ENCODE data around the gene BAIAP3. TPM values are rescaled to one million over a fixed set of nuclear protein-coding genes. Genes with fewer than 3 reads are reported as not detected.

The BAIAP3 gene
- total RNA-seq, 1 experiment from 2014 or later: not detected

DNA sequence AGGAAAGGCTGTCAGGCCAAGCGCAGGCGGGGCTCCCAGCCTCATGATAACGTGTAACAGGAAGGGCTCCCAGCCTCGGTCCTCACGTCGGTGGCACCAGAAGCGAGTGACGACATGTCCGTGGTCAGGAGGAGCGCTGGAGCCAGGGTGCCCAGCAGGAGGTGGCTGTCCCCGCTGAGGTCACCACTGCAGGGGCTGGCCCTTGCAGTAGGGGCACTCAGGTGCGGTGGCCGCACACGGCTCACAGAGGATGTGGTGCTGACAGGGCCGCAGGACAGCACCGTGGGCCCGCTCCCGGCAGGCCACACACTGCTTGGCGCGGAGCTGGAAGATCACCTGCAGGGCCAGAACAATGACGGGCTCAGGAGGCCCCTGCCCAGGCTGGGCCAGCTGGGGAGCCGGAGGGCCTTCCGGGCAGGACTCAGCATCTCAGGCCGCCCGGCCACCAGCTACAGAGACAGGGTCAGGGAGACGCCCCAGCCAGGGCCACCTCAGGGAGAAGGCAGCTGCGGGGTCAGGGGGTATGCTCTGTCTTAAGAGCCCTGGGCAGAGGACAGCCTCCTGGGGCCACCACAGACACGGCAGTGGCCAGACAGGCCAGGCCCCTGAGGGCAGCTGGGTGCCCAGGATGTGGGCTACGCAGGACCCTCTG is 32.7 kb downstream of the BAIAP3 start:
- DNase-seq: no peak
- Histone ChIP-seq H3K9ac (ENCODE audit: low read length) (no peak overlapping the region), H4K20me1 (ENCODE audit: insufficient read depth, low read depth, low read length) (no peaks in the 10 kb centered on the region; the same call in 1 of the 2 replicates), H2AFZ (ENCODE audit: low read length) (no peak overlapping the region), H3K36me3 (ENCODE audit: insufficient read depth, low read length) (0 out of 2 replicates have a peak, but pooled peaks cover 3% of the 10 kb centered on the region), H3K4me3 (ENCODE audit: low read length) (no peak overlapping the region), H3K4me1 (ENCODE audit: low read length) (no peaks in the 10 kb centered on the region), H3K27ac (ENCODE audit: low read length) (no peak overlapping the region), H3K9me2 (replicated peaks; ENCODE audit: insufficient read depth, low read length) (no peaks in the 10 kb centered on the region), H3K79me2 (ENCODE audit: low read length) (peaks cover 13% of the 10 kb centered on the region), H3K9me3 (ENCODE audit: low read length) (no peaks in the 10 kb centered on the region), H3K27me3 (ENCODE audit: low read length) (no peaks in the 10 kb centered on the region), H3K4me2 (ENCODE audit: low read depth, low read length, poor library complexity, severe bottlenecking) (no peak overlapping the region)

DNA sequence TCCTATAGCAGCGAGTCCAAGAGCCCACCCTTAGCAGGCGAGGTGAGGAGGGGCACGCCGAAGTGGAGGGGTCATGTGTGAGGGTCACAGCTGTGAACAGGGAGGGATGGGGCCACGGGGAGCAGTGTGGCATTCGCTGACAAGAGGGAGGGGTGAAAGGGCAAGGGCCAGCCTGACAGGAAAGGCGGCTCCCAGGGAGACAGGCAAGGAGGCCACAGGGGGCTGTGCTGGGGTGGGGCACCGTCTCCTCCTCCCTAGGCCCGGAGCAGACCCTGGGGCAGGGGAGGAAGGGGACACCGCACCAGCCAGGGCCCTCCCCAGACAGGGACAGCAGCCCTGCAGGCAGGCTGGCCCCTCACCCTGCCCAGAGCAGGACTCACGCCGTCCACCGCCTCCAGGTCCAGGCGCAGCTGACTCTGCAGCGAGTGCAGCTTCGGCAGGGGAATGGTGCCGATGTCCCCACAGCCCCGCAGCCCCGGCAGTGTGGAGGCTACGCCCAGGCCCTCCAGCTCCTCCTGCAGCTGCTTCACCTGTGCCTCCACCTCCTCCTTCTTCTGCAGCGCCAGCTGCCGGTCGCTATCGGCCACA is 33.4 kb downstream of the BAIAP3 start:
- 0 out of 2 replicates have a peak, but pooled peaks cover 3% of the 10 kb centered on the region for H3K36me3 ChIP-seq (ENCODE audit: insufficient read depth, low read length)

DNA sequence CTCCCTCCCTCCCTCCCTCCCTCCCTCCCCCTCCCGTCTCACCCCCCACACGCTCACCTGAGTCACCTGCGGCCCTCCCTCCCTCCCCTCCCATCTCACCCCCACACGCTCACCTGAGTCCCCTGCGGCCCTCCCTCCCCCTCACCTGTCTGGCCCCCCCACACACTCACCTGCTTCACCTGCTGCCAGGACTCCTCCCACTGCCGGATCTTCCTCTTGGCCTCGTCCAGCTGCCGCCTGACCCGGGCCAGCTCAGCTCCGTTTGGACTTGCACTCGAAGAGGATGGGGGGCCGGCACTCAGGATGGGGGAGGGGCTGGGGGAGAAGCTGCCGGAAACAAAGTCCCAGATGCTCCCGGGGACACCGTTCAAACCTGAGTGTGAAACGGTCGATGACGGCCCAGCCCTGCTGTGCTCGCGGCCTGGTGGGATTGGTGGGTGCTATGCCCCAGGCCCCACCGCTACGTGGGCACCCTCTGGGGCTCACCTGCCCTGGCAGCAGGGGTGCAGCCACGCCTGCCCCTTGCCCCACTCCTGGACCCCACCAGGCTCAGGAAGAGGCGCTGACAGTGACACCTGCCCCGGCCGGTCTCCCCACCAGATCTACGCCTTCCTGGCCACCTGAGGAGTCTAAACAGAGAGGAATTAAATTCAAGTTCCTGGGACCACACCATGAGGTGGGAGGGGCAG is 34.2 kb downstream of the BAIAP3 start:
- Histone ChIP-seq H3K27ac (ENCODE audit: low read length) (no peak overlapping the region), H2AFZ (ENCODE audit: low read length) (no peak overlapping the region), H3K27me3 (ENCODE audit: low read length) (no peaks in the 10 kb centered on the region), H3K9ac (ENCODE audit: low read length) (no peak overlapping the region), H4K20me1 (ENCODE audit: insufficient read depth, low read depth, low read length) (no peaks in the 10 kb centered on the region; the same call in 1 of the 2 replicates), H3K36me3 (ENCODE audit: insufficient read depth, low read length) (0 out of 2 replicates have a peak, but pooled peaks cover 3% of the 10 kb centered on the region), H3K79me2 (ENCODE audit: low read length) (peaks cover 4% of the 10 kb centered on the region), H3K4me1 (ENCODE audit: low read length) (no peaks in the 10 kb centered on the region), H3K4me3 (ENCODE audit: low read length) (no peak overlapping the region), H3K9me2 (replicated peaks; ENCODE audit: insufficient read depth, low read length) (no peaks in the 10 kb centered on the region), H3K4me2 (ENCODE audit: low read depth, low read length, poor library complexity, severe bottlenecking) (no peak overlapping the region), H3K9me3 (ENCODE audit: low read length) (no peaks in the 10 kb centered on the region)
- no peak for DNase-seq

More for the DNA sequence above, 33.4 kb downstream of the BAIAP3 start:
- no peak overlapping the region for H3K4me2 ChIP-seq (ENCODE audit: low read depth, low read length, poor library complexity, severe bottlenecking)
- no peak overlapping the region for H3K9ac ChIP-seq (ENCODE audit: low read length)
- H3K27me3 ChIP-seq (ENCODE audit: low read length): no peaks in the 10 kb centered on the region
- H3K4me1 ChIP-seq (ENCODE audit: low read length): no peaks in the 10 kb centered on the region
- H3K9me3 ChIP-seq (ENCODE audit: low read length): no peaks in the 10 kb centered on the region
- H3K9me2 ChIP-seq (replicated peaks; ENCODE audit: insufficient read depth, low read length): no peaks in the 10 kb centered on the region
- DNase-seq: no peak
- H3K4me3 ChIP-seq (ENCODE audit: low read length): no peak overlapping the region
- peaks cover 12% of the 10 kb centered on the region for H3K79me2 ChIP-seq (ENCODE audit: low read length)
- H3K27ac ChIP-seq (ENCODE audit: low read length): no peak overlapping the region
- H2AFZ ChIP-seq (ENCODE audit: low read length): no peak overlapping the region
- H4K20me1 ChIP-seq (ENCODE audit: insufficient read depth, low read depth, low read length): no peaks in the 10 kb centered on the region; the same call in 1 of the 2 replicates

DNA sequence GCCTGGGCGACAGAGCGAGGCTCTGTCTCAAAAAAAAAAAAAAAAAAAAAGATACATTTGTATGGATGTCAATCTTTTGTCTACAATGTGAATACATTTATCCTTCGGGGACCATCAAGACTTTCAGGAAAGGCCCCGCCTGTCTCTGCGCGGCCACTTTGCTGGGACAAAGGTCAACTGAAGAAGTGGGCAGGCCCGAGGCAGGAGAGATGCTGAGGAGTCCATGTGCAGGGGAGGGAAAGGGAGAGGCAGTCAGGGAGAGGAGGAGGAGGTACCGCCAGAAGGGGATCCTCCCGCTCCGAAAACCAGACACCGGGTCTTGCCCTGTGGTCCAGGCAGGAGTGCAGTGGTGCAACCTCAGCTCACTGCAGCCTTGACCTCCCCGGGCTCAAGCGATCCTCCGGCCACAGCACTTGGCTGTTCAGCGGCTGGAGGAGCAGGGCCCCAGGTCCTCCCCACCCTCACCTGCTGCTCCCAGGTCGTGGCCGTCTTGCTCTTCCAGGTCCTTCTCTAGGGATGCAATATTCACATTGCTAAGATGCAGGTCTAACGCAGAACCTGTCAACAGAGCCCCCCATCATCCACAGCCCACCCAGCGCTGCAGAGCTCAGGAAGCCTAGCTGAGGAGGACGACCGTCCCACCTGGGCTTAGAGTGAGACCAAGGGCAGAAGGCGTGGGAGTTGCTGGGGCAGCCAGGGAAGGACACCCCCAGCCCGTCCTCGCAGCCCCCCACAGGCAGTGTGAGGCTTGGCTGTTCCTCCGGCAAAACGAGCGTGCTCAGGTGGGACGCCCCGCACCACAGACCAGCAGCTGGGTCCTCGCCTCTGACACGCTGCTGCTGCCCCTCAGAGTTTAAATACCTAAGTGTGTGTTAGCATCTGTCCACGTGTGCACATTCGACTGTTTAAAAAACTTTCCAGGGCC is 37.9 kb downstream of the BAIAP3 start:
- no peaks in the 10 kb centered on the region for H3K27me3 ChIP-seq (ENCODE audit: low read length)
- H3K4me1 ChIP-seq (ENCODE audit: low read length): no peaks in the 10 kb centered on the region
- no peaks in the 10 kb centered on the region for H3K79me2 ChIP-seq (ENCODE audit: low read length)
- no peaks in the 10 kb centered on the region; the same call in 1 of the 2 replicates for H4K20me1 ChIP-seq (ENCODE audit: insufficient read depth, low read depth, low read length)
- DNase-seq: no peak
- H2AFZ ChIP-seq (ENCODE audit: low read length): no peak overlapping the region
- H3K27ac ChIP-seq (ENCODE audit: low read length): no peak overlapping the region
- no peak overlapping the region for H3K4me2 ChIP-seq (ENCODE audit: low read depth, low read length, poor library complexity, severe bottlenecking)
- H3K36me3 ChIP-seq (ENCODE audit: insufficient read depth, low read length): no peaks in the 10 kb centered on the region
- H3K9ac ChIP-seq (ENCODE audit: low read length): no peak overlapping the region
- H3K4me3 ChIP-seq (ENCODE audit: low read length): no peak overlapping the region
- H3K9me3 ChIP-seq (ENCODE audit: low read length): no peaks in the 10 kb centered on the region
- no peaks in the 10 kb centered on the region for H3K9me2 ChIP-seq (replicated peaks; ENCODE audit: insufficient read depth, low read length)

DNA sequence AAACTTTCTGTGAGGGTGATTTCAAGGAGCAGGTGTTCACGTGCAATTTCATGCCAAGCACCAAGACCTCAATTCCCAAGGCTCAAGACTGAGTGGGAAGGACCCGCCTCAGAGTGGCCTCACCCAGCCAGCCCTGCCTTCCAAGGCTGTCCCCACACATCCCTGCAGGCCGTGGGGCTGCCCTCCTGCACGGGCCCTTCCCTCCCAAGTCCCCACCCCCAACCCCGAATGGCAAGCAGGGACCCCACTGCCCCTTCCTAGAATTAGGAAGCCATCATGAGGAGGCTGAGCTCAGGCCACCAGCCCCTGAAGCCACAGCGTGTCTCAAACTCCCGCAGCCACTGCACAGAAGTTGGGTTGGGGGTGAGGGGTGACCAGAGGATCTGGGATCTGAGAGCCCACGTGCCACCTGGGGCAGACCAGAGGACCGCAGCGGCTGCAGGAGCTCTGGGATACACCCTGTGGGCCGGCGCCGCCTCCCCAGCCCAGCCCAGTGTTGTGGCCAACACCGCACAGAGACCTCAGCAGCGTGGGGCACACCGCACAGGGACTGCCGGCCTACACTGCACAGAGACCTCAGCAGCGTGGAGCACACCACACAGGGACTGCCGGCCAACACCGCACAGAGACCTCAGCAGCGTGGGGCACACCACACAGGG is 39.0 kb downstream of the BAIAP3 start:
- Histone ChIP-seq H3K79me2 (ENCODE audit: low read length) (peaks cover under 1% of the 10 kb centered on the region), H3K27ac (ENCODE audit: low read length) (no peak overlapping the region), H3K4me2 (ENCODE audit: low read depth, low read length, poor library complexity, severe bottlenecking) (no peak overlapping the region), H3K27me3 (ENCODE audit: low read length) (no peaks in the 10 kb centered on the region), H3K4me1 (ENCODE audit: low read length) (no peaks in the 10 kb centered on the region), H4K20me1 (ENCODE audit: insufficient read depth, low read depth, low read length) (no peaks in the 10 kb centered on the region; the same call in 1 of the 2 replicates), H2AFZ (ENCODE audit: low read length) (no peak overlapping the region), H3K36me3 (ENCODE audit: insufficient read depth, low read length) (no peaks in the 10 kb centered on the region), H3K9me3 (ENCODE audit: low read length) (no peaks in the 10 kb centered on the region), H3K4me3 (ENCODE audit: low read length) (no peak overlapping the region), H3K9me2 (replicated peaks; ENCODE audit: insufficient read depth, low read length) (no peaks in the 10 kb centered on the region), H3K9ac (ENCODE audit: low read length) (no peak overlapping the region)
- DNase-seq: no peak

DNA sequence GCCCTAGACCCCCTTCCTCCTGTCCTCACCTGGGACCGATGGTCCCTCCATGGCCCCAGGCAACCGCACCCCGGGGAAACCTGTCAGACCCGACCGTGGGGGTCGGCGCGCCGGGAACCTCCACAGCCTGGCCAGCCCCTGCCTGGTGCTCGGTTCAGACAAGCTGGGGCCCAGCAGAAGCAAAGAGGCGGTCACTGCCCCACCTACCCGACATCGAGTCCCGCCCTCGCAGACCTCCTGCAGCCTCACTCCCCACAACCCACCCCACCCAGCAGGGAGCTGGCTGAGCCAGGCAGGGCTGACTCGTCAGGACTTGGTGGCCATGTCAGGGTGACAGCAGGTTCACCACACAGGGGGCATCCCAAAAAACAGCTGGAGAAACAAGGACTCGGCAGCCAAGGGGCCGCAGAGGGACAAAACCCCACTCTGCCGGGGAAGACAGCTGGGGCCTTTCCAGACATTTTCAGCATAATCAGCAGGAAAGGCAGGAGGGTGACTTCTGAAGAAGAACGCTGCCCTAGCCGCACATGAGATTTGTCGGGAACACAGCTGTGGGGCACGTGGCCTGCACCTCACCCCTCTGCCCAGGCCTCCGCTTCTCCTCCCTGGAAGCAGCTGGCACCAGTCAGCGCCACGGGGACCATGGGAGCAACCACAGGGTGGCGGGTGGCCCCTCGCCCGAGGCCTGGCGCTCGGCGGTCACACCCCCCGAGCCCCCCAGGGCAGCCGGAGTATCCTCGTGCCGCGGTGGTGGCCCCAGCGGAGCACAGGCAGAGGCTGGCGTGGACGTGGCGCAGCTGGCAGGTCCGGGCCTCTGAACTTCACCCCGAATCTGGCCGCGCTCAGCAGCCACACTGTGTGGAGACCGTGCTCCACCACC is 41.2 kb downstream of the BAIAP3 start:
- Histone ChIP-seq H3K27ac (ENCODE audit: low read length) (no peak overlapping the region), H3K4me2 (ENCODE audit: low read depth, low read length, poor library complexity, severe bottlenecking) (no peak overlapping the region), H3K9me2 (replicated peaks; ENCODE audit: insufficient read depth, low read length) (no peaks in the 10 kb centered on the region), H3K9me3 (ENCODE audit: low read length) (no peaks in the 10 kb centered on the region), H3K4me3 (ENCODE audit: low read length) (no peak overlapping the region), H3K36me3 (ENCODE audit: insufficient read depth, low read length) (no peaks in the 10 kb centered on the region), H2AFZ (ENCODE audit: low read length) (no peak overlapping the region), H4K20me1 (ENCODE audit: insufficient read depth, low read depth, low read length) (peaks cover 5% of the 10 kb centered on the region; the same call in 1 of the 2 replicates), H3K4me1 (ENCODE audit: low read length) (peaks cover 14% of the 10 kb centered on the region), H3K9ac (ENCODE audit: low read length) (no peak overlapping the region), H3K27me3 (ENCODE audit: low read length) (no peaks in the 10 kb centered on the region), H3K79me2 (ENCODE audit: low read length) (peaks cover 18% of the 10 kb centered on the region)
- no peak for DNase-seq

DNA sequence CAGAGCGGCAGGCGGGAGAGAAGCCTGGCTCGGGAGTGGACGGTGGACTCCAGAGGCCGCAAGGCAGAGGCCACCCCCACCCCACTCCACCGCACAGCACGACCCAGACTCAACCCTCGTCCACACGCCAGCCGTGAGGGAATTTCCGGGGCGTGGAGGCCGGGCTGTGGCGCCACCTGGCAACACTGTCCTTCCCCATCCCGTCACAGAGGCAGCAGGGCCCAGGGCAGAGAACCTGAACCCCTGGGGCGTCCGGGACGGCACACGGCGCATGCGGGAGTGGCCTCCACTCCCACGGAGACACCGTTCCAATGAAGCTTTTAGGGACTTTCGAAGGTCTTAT is 41.8 kb downstream of the BAIAP3 start:
- no peak for DNase-seq
- Histone ChIP-seq H3K4me1 (ENCODE audit: low read length) (peaks cover 14% of the 10 kb centered on the region), H3K4me2 (ENCODE audit: low read depth, low read length, poor library complexity, severe bottlenecking) (no peak overlapping the region), H3K9ac (ENCODE audit: low read length) (no peak overlapping the region), H2AFZ (ENCODE audit: low read length) (no peak overlapping the region), H3K4me3 (ENCODE audit: low read length) (no peak overlapping the region), H3K36me3 (ENCODE audit: insufficient read depth, low read length) (no peaks in the 10 kb centered on the region), H3K27ac (ENCODE audit: low read length) (no peak overlapping the region), H3K9me3 (ENCODE audit: low read length) (no peaks in the 10 kb centered on the region), H4K20me1 (ENCODE audit: insufficient read depth, low read depth, low read length) (peaks cover 5% of the 10 kb centered on the region; the same call in 1 of the 2 replicates), H3K79me2 (ENCODE audit: low read length) (peaks cover 18% of the 10 kb centered on the region), H3K9me2 (replicated peaks; ENCODE audit: insufficient read depth, low read length) (no peaks in the 10 kb centered on the region), H3K27me3 (ENCODE audit: low read length) (no peaks in the 10 kb centered on the region)
